Upper lobe of left lung (tissue), 6 donors: ENCODE data around the gene ARMH2. TPM values are rescaled to one million over a fixed set of nuclear protein-coding genes. Genes with fewer than 3 reads are reported as not detected.

Experiments used
- ATAC-seq, 2 donors: fragments of 200-7000 bp; cut with Tn5 transposase; one replicate each; pipeline ENCODE4 v1.9.1; 2022; ENCODE audit warnings: mild to moderate bottlenecking in 2 of 2, moderate library complexity in 2 of 2; ENCODE audit not compliant: low FRiP score in 2 of 2
- DNase-seq, 2 donors: peaks; one replicate each; pipeline ENCODE4 v3.0.0-alpha.2; 2019 to 2020
- H3K27ac ChIP-seq, 4 donors: fragments of 200-600 bp; sonication (generic); one replicate each; pipeline ENCODE4 v1.5.1; 2016 to 2019
- H3K27me3 ChIP-seq, 4 donors: fragments of 200-600 bp; sonication (generic); one replicate each; pipeline ENCODE4 v1.5.1; 2017 to 2019
- H3K36me3 ChIP-seq, 4 donors: fragments of 200-600 bp; sonication (generic); one replicate each; pipeline ENCODE4 v1.5.1; 2016 to 2019
- H3K4me1 ChIP-seq, 4 donors: fragments of 200-600 bp; sonication (generic); one replicate each; pipeline ENCODE4 v1.5.1; 2018 to 2019
- H3K4me3 ChIP-seq, 4 donors: fragments of 200-600 bp; sonication (generic); one replicate each; pipeline ENCODE4 v1.5.1; 2017 to 2019; ENCODE audit warnings: mild to moderate bottlenecking in 2 of 4, moderate library complexity in 1 of 4
- H3K9me3 ChIP-seq, 4 donors: fragments of 200-600 bp; sonication (generic); one replicate each; pipeline ENCODE4 v1.5.1; 2018 to 2019
- EP300 ChIP-seq, 4 donors: sonication (generic); formaldehyde crosslinking; IDR thresholded peaks; one replicate each; pipeline ENCODE4 v1.5.1; 2017; ENCODE audit warnings: antibody characterized with exemption in 4 of 4, control low read depth in 2 of 4
- POLR2A ChIP-seq, 4 donors: fragments of 450-650 bp; IDR thresholded peaks; one replicate each; pipeline ENCODE4 v1.5.1; 2016 to 2017; ENCODE audit warnings: antibody characterized with exemption in 4 of 4, mild to moderate bottlenecking in 2 of 4
- POLR2AphosphoS5 ChIP-seq, 2 donors: sonication (generic); formaldehyde crosslinking; IDR thresholded peaks; one replicate each; pipeline ENCODE4 v1.5.1; 2017; ENCODE audit warnings: antibody characterized with exemption in 2 of 2
- WGBS, 2 donors: methylation state at CpG; one replicate each; pipeline ENCODE4 v1.1.5; 2017 to 2018; 5-methylcytosine and 5-hydroxymethylcytosine counted together
- total RNA-seq, 6 donors: library from RNA; depleted of rRNA in 4 of 6; stranded (reverse); fragments of >200 nt in 4 of 6; gene quantifications; one replicate each; pipeline versions ENCODE4 v1.1.0 to v1.2.1, GENCODE V29; 2016 to 2021
- TF ChIP-seq, protein P1 (sequence below), 6 experiments: fragments of 450-650 bp in 4 of 6; fragments of 200-600 bp in 2 of 6; sonication (generic) in 2 of 6; IDR thresholded peaks; one replicate each; pipeline ENCODE4 v1.5.1; 2016 to 2019; ENCODE audit warnings: antibody characterized with exemption in 6 of 6
- donor health status: DM: no; HTN: no; CAD: no; lungs with moderate emphysema.
- donor health status: DM: no; HTN: yes; CAD: no; lungs with severe emphysema.

The ARMH2 gene
- total RNA-seq, 6 donors from 2014 or later: 0.76 to 2.4 (median 1.7) TPM; not detected in 3

DNA sequence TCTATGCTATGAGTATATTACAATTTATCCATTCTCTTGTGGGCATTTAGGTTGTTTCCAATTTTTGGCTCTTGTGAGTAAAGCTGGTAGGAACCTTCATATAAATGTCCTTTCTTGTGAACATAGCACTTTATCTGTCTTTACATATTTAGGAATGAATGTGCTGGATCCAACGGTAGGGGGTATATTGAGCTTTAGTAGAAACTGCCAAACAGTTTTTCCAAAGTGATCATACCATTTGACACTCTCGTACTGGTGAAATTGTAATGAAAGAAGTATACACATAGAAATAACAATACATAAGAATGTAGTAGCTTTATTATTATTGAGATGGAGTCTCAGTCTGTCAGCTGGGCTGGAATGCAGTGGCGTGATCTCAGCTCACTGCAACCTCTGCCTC is 30.9 kb upstream of the ARMH2 start:
- Histone ChIP-seq H3K27ac (no peak overlapping the region), H3K36me3 (peaks cover 0 to 58% (median 16%) of the 10 kb centered on the region in 4 donors), H3K27me3 (no peaks in the 10 kb centered on the region), H3K4me3 (no peak overlapping the region), H3K4me1 (no peaks in the 10 kb centered on the region), H3K9me3 (no peaks in the 10 kb centered on the region)
- WGBS, 2 donors: 90 to 91% methylated on average over 3 of the region's 3 CpGs
- TF ChIP-seq POLR2AphosphoS5 (IDR thresholded peaks at IDR 0.05): no peak
- DNase-seq (no peak), ATAC-seq (no peak)

DNA sequence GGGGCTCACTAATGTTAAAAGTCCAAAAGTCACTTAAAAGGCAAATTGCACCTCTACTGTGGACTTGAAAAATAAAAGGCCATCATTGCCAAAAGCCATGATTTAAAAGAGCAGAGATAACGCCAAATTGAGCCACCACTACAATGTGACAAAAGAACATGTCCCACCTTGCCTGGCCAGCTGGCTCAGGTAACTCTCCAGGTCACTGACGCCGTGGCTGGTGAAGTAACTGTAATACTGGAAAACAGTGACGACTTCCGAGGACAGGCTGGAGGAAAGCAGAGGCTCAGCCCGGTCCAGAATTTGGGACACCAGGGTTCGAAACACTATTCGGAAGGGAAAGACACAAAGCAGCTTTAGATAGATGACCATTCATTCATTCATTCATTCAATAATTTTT is 29.3 kb upstream of the ARMH2 start:
- H3K4me3 ChIP-seq: no peak overlapping the region
- H3K27me3 ChIP-seq: no peaks in the 10 kb centered on the region
- no peaks in the 10 kb centered on the region for H3K9me3 ChIP-seq
- H3K27ac ChIP-seq: no peak overlapping the region
- WGBS, 2 donors: 83 to 85% methylated on average over 8 of the region's 8 CpGs
- H3K4me1 ChIP-seq: no peaks in the 10 kb centered on the region
- TF ChIP-seq POLR2A (IDR thresholded peaks at IDR 0.05) (no peak), EP300 (IDR thresholded peaks at IDR 0.05) (no peak), POLR2AphosphoS5 (IDR thresholded peaks at IDR 0.05) (no peak)
- TF ChIP-seq, protein P1, sequence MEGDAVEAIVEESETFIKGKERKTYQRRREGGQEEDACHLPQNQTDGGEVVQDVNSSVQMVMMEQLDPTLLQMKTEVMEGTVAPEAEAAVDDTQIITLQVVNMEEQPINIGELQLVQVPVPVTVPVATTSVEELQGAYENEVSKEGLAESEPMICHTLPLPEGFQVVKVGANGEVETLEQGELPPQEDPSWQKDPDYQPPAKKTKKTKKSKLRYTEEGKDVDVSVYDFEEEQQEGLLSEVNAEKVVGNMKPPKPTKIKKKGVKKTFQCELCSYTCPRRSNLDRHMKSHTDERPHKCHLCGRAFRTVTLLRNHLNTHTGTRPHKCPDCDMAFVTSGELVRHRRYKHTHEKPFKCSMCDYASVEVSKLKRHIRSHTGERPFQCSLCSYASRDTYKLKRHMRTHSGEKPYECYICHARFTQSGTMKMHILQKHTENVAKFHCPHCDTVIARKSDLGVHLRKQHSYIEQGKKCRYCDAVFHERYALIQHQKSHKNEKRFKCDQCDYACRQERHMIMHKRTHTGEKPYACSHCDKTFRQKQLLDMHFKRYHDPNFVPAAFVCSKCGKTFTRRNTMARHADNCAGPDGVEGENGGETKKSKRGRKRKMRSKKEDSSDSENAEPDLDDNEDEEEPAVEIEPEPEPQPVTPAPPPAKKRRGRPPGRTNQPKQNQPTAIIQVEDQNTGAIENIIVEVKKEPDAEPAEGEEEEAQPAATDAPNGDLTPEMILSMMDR (IDR thresholded peaks at IDR 0.05): no peak
- no peak for ATAC-seq
- peaks cover 4 to 75% (median 19%) of the 10 kb centered on the region in 4 donors for H3K36me3 ChIP-seq
- DNase-seq: no peak

DNA sequence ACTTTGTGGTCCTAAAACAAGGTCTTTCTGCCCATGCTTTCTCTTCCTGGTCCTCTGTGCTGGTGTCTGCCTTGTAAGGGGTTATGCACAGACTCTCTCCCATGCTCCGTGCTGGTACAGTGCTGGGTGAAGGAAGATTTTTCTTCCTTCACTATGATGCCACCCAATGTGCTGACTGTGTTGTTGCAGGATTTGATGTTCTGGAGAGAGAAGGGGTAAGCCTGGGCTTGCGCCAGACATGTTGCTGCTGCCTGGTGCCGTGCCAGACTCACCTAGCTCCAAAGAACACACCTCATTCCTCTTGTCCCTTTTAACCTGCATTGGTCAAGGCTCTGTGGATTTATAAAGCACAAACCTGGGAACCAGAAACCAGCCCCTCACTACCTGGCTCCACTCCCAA is 28.4 kb upstream of the ARMH2 start:
- Histone ChIP-seq H3K27me3 (no peaks in the 10 kb centered on the region), H3K27ac (no peak overlapping the region), H3K4me3 (no peak overlapping the region), H3K36me3 (peaks cover 4 to 74% (median 19%) of the 10 kb centered on the region in 4 donors), H3K4me1 (no peaks in the 10 kb centered on the region), H3K9me3 (no peaks in the 10 kb centered on the region)
- TF ChIP-seq POLR2A (IDR thresholded peaks at IDR 0.05): no peak
- TF ChIP-seq, protein P1 (IDR thresholded peaks at IDR 0.05): no peak
- no peak for TF ChIP-seq POLR2AphosphoS5 (IDR thresholded peaks at IDR 0.05)
- TF ChIP-seq EP300 (IDR thresholded peaks at IDR 0.05): no peak
- no peak for ATAC-seq
- DNase-seq: no peak
- WGBS, 2 donors: 75 to 87% methylated on average over 3 of the region's 3 CpGs

DNA sequence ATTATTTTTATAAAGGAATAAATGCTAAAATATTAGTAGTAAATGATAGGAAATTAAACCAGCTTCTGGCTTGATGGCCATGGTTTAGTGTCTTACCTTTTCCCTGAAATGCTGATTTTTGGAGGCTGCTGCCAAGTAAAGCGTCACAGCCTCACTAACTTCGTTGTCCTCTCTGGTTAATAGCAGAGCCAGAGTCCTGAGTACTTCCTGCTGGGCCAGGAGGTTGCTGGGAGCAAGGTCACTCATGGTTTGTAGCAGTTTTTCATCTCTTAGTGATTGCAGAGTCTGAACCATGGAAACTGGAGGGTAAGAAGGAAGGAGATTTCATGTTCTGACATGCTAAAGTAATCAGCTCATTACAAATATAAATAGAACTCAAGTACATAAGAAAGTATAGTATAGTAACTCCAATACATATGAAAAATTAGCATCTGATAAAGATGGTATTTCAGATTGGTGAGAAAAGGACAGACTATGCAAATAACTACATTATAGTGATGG is 26.5 kb upstream of the ARMH2 start:
- H3K4me1 ChIP-seq: no peaks in the 10 kb centered on the region
- DNase-seq: no peak
- 70 to 78% methylated on average over 2 of the region's 2 CpGs for WGBS, 2 donors
- no peaks in the 10 kb centered on the region for H3K9me3 ChIP-seq
- H3K36me3 ChIP-seq: peaks cover 4 to 54% (median 13%) of the 10 kb centered on the region in 4 donors
- TF ChIP-seq POLR2A (IDR thresholded peaks at IDR 0.05): peak in 1 of 4 donors; percentile 10
- TF ChIP-seq POLR2AphosphoS5 (IDR thresholded peaks at IDR 0.05): no peak
- TF ChIP-seq, protein P1 (IDR thresholded peaks at IDR 0.05): no peak
- H3K4me3 ChIP-seq: no peak overlapping the region
- H3K27ac ChIP-seq: no peak overlapping the region
- H3K27me3 ChIP-seq: no peaks in the 10 kb centered on the region
- ATAC-seq: no peak

DNA sequence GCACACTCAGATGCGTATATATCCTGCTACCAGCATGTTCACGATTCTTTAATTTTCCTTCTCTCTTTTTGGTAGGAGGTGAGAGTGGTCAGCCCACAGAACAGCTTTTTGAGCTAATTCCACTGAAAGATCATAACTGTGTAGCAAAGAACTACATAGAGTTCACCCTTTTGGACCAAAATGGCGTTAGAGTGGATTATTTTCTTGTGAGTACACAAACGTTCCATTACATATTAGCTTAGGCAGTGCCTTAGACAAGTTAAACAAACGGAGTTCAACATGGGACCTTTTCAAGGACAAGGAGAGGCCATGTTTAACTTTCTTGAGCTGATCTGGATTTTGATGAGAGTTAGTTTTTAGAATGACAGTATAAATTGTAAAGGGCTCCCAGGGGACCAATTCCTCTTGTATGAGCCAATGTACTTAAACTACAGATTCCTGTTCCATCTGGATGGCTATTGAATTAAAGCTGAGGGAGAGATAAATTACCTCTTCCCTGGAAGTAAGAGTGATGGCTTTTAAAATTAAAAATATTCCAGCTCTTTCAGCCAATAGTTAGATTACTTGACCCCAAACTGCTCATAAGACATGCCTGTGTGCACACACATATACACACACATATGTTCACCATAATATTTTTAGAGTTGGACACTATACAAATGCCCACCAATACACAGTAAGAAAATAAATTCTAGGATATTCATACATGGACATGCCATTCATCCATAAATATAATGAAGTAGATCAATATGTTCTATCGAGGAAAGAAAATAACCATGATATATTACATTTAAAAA is 25.6 kb upstream of the ARMH2 start:
- H3K4me3 ChIP-seq: no peak overlapping the region
- no peak overlapping the region for H3K27ac ChIP-seq
- WGBS, 2 donors: 82 to 89% methylated on average over 6 of the region's 6 CpGs
- no peaks in the 10 kb centered on the region for H3K9me3 ChIP-seq
- ATAC-seq (no peak), DNase-seq (no peak)
- no peak for TF ChIP-seq POLR2A (IDR thresholded peaks at IDR 0.05)
- TF ChIP-seq, protein P1 (IDR thresholded peaks at IDR 0.05): no peak
- peaks cover 4 to 47% (median 13%) of the 10 kb centered on the region in 4 donors for H3K36me3 ChIP-seq
- H3K27me3 ChIP-seq: no peaks in the 10 kb centered on the region
- H3K4me1 ChIP-seq: no peaks in the 10 kb centered on the region
